CD4-positive, CD25-positive, alpha-beta regulatory T cell (primary cell): ENCODE data around the gene SEMA4C. TPM values are rescaled to one million over a fixed set of nuclear protein-coding genes. Genes with fewer than 3 reads are reported as not detected.

Source experiments
- ATAC-seq, 2 donors: fragments of 150-1000 bp; cut with Tn5 transposase; one replicate each; pipeline ENCODE4 v1.10.0; 2021; ENCODE audit warnings: low read depth in 2 of 2, moderate number of reproducible peaks in 2 of 2, moderate library complexity in 1 of 2
- DNase-seq, 3 donors: peaks; one replicate each; pipeline versions ENCODE4 v3.0.0 to v3.0.0-alpha.2; 2012 to 2022; ENCODE audit warnings: mixed read lengths in 1 of 3
- H3K27ac ChIP-seq: one replicate; pipeline ENCODE4 v1.7.0; 2013; ENCODE audit warnings: mild to moderate bottlenecking, low read length; ENCODE audit not compliant: insufficient read depth, poor library complexity, severe bottlenecking
- H3K27me3 ChIP-seq: one replicate; pipeline ENCODE4 v1.7.0; 2013; ENCODE audit warnings: low read length; ENCODE audit not compliant: control insufficient read depth, insufficient read depth
- H3K36me3 ChIP-seq: one replicate; pipeline ENCODE4 v1.7.0; 2013; ENCODE audit warnings: mild to moderate bottlenecking, low read length, moderate library complexity; ENCODE audit not compliant: control insufficient read depth, insufficient read depth
- H3K4me1 ChIP-seq: 2 replicates; pipeline ENCODE4 v1.7.0; 2013; ENCODE audit warnings: mild to moderate bottlenecking, low read length; ENCODE audit not compliant: insufficient read depth, control insufficient read depth, poor library complexity, severe bottlenecking
- H3K4me3 ChIP-seq: one replicate; pipeline ENCODE4 v1.7.0; 2013; ENCODE audit warnings: low read depth, mild to moderate bottlenecking, low read length, moderate library complexity
- H3K9me3 ChIP-seq, 2 experiments: 1 replicate in 1 of 2; 2 replicates in 1 of 2; pipeline ENCODE4 v1.7.0; 2013; ENCODE audit warnings: low read length in 2 of 2, mild to moderate bottlenecking in 1 of 2, moderate library complexity in 1 of 2; ENCODE audit not compliant: control insufficient read depth in 2 of 2
- H3K27ac Mint-ChIP-seq, 3 donors: one replicate each; pipeline ENCODE4 v1.8.0; 2020 to 2022; ENCODE audit warnings: mild to moderate bottlenecking in 3 of 3, mixed read lengths in 3 of 3, moderate library complexity in 2 of 3
- H3K27me3 Mint-ChIP-seq: one replicate; pipeline ENCODE4 v1.8.0; 2022; ENCODE audit warnings: mild to moderate bottlenecking, mixed read lengths
- H3K36me3 Mint-ChIP-seq: one replicate; pipeline ENCODE4 v1.8.0; 2020; ENCODE audit warnings: mixed read lengths
- H3K4me1 Mint-ChIP-seq, 4 donors: one replicate each; pipeline ENCODE4 v1.8.0; 2020 to 2022; ENCODE audit warnings: mixed read lengths in 4 of 4, mild to moderate bottlenecking in 1 of 4
- H3K4me3 Mint-ChIP-seq, 4 donors: one replicate each; pipeline ENCODE4 v1.8.0; 2020 to 2022; ENCODE audit warnings: mild to moderate bottlenecking in 4 of 4, mixed read lengths in 4 of 4, moderate library complexity in 3 of 4
- H3K9me3 Mint-ChIP-seq, 7 donors: one replicate each; pipeline ENCODE4 v1.8.0; 2020 to 2022; ENCODE audit warnings: mixed read lengths in 7 of 7, mild to moderate bottlenecking in 3 of 7, moderate library complexity in 2 of 7
- polyA plus RNA-seq, 4 donors: library from polyadenylated mRNA; unstranded; fragments of 300-500 nt; fragmentation: Illumina TruSeq; gene quantifications; one replicate each; pipeline ENCODE4 v1.2.3, GENCODE V29; 2021
- total RNA-seq: library from RNA; stranded (reverse); gene quantifications from one replicate; pipeline ENCODE4 v1.2.3, GENCODE V29; 2022

Gene SEMA4C
- total and polyA plus RNA-seq, 5 donors from 2014 or later: 1.3 to 23.3 (median 2.7) TPM

GRCh38 chr2:96859099-96859649, 10.7 kb downstream of the SEMA4C start:
- H3K27me3 Mint-ChIP-seq: no peaks in the 10 kb centered on the region
- peak overlapping the region in 2 of 3 donors; percentile 75 to 86 for H3K27ac Mint-ChIP-seq
- H3K9me3 ChIP-seq: no peaks in the 10 kb centered on the region
- no peak for DNase-seq
- H3K27me3 ChIP-seq: no peaks in the 10 kb centered on the region
- peak overlapping the region; percentile 89 to 99 (median 92) for H3K4me3 Mint-ChIP-seq
- no peak for ATAC-seq
- no peak overlapping the region for H3K4me3 ChIP-seq
- H3K27ac ChIP-seq: no peak overlapping the region
- peaks cover 8% of the 10 kb centered on the region for H3K36me3 Mint-ChIP-seq
- H3K4me1 Mint-ChIP-seq: peaks cover 16 to 48% (median 29%) of the 10 kb centered on the region in 4 donors
- peaks cover 18% of the 10 kb centered on the region for H3K36me3 ChIP-seq
- peaks cover 0 to 1% (median 0%) of the 10 kb centered on the region in 7 donors for H3K9me3 Mint-ChIP-seq
- peaks cover 37% of the 10 kb centered on the region for H3K4me1 ChIP-seq

GRCh38 chr2:96857667-96858372, 12.1 kb downstream of the SEMA4C start, which contains the start of gene ANKRD39:
Gene ANKRD39 (minus strand): TSS chr2:96858016. CDS start chr2:96857987, 29 bp downstream.
- peaks cover 16 to 50% (median 33%) of the 10 kb centered on the region in 4 donors for H3K4me1 Mint-ChIP-seq

DNA sequence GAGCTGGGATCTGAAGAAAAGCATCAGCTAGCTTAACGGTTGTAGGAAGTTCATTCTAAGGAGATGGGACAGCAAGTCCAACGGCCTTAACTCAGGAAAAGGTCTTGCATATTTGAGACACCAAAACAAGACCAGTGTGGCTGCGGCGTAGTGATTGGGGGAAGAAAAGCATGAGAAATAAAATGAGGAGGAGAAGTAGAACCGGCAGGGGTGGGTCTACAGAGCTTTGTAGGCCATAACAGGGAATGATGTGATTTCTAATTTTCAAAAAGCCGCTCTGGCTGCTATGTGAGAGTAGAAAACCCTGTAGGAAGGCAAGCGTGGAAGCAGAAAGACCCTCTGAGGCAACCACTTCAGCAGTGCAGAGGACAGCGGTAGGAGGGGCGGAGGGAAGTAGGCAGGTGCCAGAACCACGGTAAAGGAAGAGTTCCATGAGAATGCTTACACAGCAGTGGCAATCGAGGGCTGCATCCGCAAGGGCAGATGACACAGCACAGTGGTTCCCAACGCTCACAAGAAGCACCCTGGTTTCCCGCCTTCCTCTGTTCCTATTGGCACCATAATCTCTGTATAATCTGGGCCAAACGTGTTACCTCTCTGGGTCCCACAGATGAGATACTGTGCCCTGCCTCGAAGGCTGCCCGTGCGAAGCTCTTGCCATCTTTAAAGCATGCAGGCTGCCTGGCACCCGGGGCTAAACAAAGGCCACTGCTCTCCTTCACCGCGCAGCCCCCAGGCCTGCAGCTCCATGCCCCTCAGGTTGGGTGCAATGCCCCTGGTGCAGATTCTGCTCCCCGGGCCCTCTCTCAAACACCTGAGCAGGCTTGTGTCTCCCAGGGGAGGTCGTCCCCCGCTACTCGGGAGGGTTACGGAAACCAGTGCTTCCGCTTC, 12.9 kb downstream of the SEMA4C start:
- Histone ChIP-seq H3K36me3 (peaks cover 24% of the 10 kb centered on the region), H3K4me1 (peaks cover 37% of the 10 kb centered on the region), H3K9me3 (no peaks in the 10 kb centered on the region), H3K4me3 (peak overlapping the region; percentile 82), H3K27ac (peak overlapping the region; percentile 81), H3K27me3 (no peaks in the 10 kb centered on the region)
- DNase-seq: peak in 1 of 3 donors; percentile 69
- Mint-ChIP-seq H3K9me3 (no peaks in the 10 kb centered on the region), H3K27me3 (no peaks in the 10 kb centered on the region), H3K4me3 (peak overlapping the region; percentile 91 to 99 (median 94)), H3K36me3 (peaks cover 14% of the 10 kb centered on the region), H3K27ac (peak overlapping the region; percentile 87 to 94 (median 88)), H3K4me1 (peaks cover 16 to 52% (median 34%) of the 10 kb centered on the region in 4 donors)
- no peak for ATAC-seq

More at GRCh38 chr2:96857667-96858372, 12.1 kb downstream of the SEMA4C start, which contains the start of gene ANKRD39:
- DNase-seq: peak; percentile 95 to 99 (median 98)
- H3K27ac Mint-ChIP-seq: peak within 1 kb of the TSS; percentile 87 to 94 (median 88)
- H3K36me3 ChIP-seq: peaks cover 20% of the 10 kb centered on the region
- H3K27me3 ChIP-seq: no peaks in the 10 kb centered on the region
- H3K4me3 ChIP-seq: peak within 1 kb of the TSS; percentile 82
- peaks cover 0 to 1% (median 0%) of the 10 kb centered on the region in 7 donors for H3K9me3 Mint-ChIP-seq
- no peaks in the 10 kb centered on the region for H3K27me3 Mint-ChIP-seq
- ATAC-seq: peak; percentile 93 to 95
- H3K27ac ChIP-seq: peak within 1 kb of the TSS; percentile 81
- H3K4me1 ChIP-seq: peaks cover 37% of the 10 kb centered on the region
- H3K4me3 Mint-ChIP-seq: peak within 1 kb of the TSS; percentile 91 to 99 (median 94)
- H3K9me3 ChIP-seq: no peaks in the 10 kb centered on the region
- peaks cover 12% of the 10 kb centered on the region for H3K36me3 Mint-ChIP-seq

DNA sequence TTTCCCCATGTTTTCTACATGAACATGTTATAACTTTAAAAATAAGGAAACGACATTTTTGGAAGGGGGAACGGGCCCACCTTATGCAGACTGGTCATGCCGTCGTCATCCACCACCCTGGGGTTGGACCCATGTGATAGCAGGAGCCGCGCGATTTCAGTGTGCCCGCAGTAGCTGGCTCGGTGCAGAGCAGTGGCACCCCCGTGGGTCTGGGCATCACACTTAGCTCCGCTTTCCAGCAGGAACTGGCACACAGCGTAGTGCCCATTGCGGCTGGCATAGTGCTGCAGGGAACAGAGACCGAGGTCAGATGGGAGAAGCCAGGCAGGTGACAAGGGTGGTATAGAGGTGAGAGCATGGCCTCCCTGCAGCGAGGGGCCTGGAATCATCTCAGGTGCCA, 16.6 kb downstream of the SEMA4C start:
- Mint-ChIP-seq H3K27me3 (no peaks in the 10 kb centered on the region), H3K4me1 (peaks cover 15 to 39% (median 22%) of the 10 kb centered on the region in 4 donors), H3K27ac (no peak overlapping the region), H3K36me3 (peaks cover 17% of the 10 kb centered on the region), H3K9me3 (no peaks in the 10 kb centered on the region), H3K4me3 (peak overlapping the region in 2 of 4 donors; percentile 61 to 66)
- DNase-seq (no peak), ATAC-seq (no peak)
- Histone ChIP-seq H3K27me3 (no peaks in the 10 kb centered on the region), H3K27ac (no peak overlapping the region), H3K36me3 (peaks cover 47% of the 10 kb centered on the region), H3K4me1 (peaks cover 18% of the 10 kb centered on the region), H3K9me3 (no peaks in the 10 kb centered on the region), H3K4me3 (no peak overlapping the region)

- ATAC-seq (no peak), DNase-seq (no peak)
- Histone ChIP-seq H3K27me3 (no peaks in the 10 kb centered on the region), H3K4me3 (no peak overlapping the region), H3K27ac (no peak overlapping the region), H3K9me3 (no peaks in the 10 kb centered on the region), H3K4me1 (peaks cover 18% of the 10 kb centered on the region), H3K36me3 (peaks cover 54% of the 10 kb centered on the region)
- Mint-ChIP-seq H3K4me3 (peak overlapping the region in 1 of 4 donors; percentile 66), H3K36me3 (peaks cover 22% of the 10 kb centered on the region), H3K9me3 (no peaks in the 10 kb centered on the region), H3K4me1 (peaks cover 16 to 42% (median 22%) of the 10 kb centered on the region in 4 donors), H3K27me3 (no peaks in the 10 kb centered on the region), H3K27ac (no peak overlapping the region)
Measured at GRCh38 chr2:96852667-96853066, 17.2 kb downstream of the SEMA4C start.

DNA sequence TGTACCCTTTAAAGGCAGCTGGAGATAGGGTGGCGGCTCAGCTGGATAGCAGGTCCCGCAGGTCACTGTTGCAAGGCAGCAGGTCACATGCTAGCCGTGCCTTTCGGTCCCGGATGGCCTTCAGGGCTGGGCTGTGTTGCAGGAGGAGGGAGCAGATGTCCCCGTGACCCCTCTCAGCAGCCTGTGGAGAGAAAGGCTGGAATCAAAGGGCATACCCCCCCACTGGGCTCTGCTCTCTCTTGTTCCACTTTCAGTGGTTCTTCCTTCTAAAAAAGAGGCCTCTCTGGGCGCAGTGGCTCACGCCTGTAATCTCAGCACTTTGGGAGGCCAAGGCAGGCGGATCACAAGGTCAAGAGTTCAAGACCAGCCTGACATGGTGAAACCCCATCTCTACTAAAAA, 21.6 kb downstream of the SEMA4C start:
- Histone ChIP-seq H3K4me1 (no peaks in the 10 kb centered on the region), H3K27ac (no peak overlapping the region), H3K9me3 (no peaks in the 10 kb centered on the region), H3K27me3 (no peaks in the 10 kb centered on the region), H3K36me3 (peaks cover 53% of the 10 kb centered on the region), H3K4me3 (no peak overlapping the region)
- Mint-ChIP-seq H3K9me3 (no peaks in the 10 kb centered on the region), H3K36me3 (peaks cover 23% of the 10 kb centered on the region), H3K27me3 (no peaks in the 10 kb centered on the region), H3K27ac (no peak overlapping the region), H3K4me3 (no peak overlapping the region), H3K4me1 (peaks cover 0 to 12% (median 7%) of the 10 kb centered on the region in 4 donors)
- ATAC-seq: no peak
- no peak for DNase-seq

- ATAC-seq: no peak
- Histone ChIP-seq H3K4me3 (no peak overlapping the region), H3K9me3 (no peaks in the 10 kb centered on the region), H3K4me1 (no peaks in the 10 kb centered on the region), H3K27me3 (no peaks in the 10 kb centered on the region), H3K27ac (no peak overlapping the region), H3K36me3 (peaks cover 46% of the 10 kb centered on the region)
- H3K36me3 Mint-ChIP-seq: peaks cover 16% of the 10 kb centered on the region
- peaks cover 0 to 6% (median 4%) of the 10 kb centered on the region in 4 donors for H3K4me1 Mint-ChIP-seq
- H3K9me3 Mint-ChIP-seq: no peaks in the 10 kb centered on the region
- DNase-seq: no peak
- no peaks in the 10 kb centered on the region for H3K27me3 Mint-ChIP-seq
- no peak overlapping the region for H3K27ac Mint-ChIP-seq
- no peak overlapping the region for H3K4me3 Mint-ChIP-seq
Measured at GRCh38 chr2:96847586-96847985, 22.3 kb downstream of the SEMA4C start.
